ENCODE results near the gene LGR5. TPM values are rescaled to one million over a fixed set of nuclear protein-coding genes. Genes with fewer than 3 reads are reported as not detected.

Gene LGR5
- total and polyA plus RNA-seq, 2 of the 4 experiments (the other 2 are of a cell fraction), result not detected

- Histone ChIP-seq H4K8ac (ENCODE audit: low read depth in 2 of 2, low read length in 2 of 2) (no peak overlapping the region), H3K4me2 (ENCODE audit: low read depth, low read length) (no peak overlapping the region), H2AK5ac (ENCODE audit: low read depth, low read length) (no peak overlapping the region), H3K56ac (ENCODE audit: extremely low read depth, insufficient read depth, low read length) (no peak overlapping the region), H3K9me3 (ENCODE audit: control insufficient read depth, insufficient read depth, low read length) (no peaks in the 10 kb centered on the region), H3K79me1 (ENCODE audit: low read depth in 1 of 2, low read length in 2 of 2) (no peaks in the 10 kb centered on the region), H3K4ac (ENCODE audit: low read depth, low read length) (no peak overlapping the region), H3K9me1 (ENCODE audit: insufficient read depth, low read length) (no peaks in the 10 kb centered on the region), H2BK15ac (ENCODE audit: low read depth, low read length) (no peak overlapping the region), H3K4me3 (ENCODE audit: insufficient read depth, low read depth, low read length) (no peak overlapping the region), H3K4me1 (ENCODE audit: control insufficient read depth, insufficient read depth, low read length) (no peaks in the 10 kb centered on the region), H2AK9ac (replicated peaks; ENCODE audit: low read depth, low read length, poor library complexity) (no peak overlapping the region), H3K14ac (replicated peaks; ENCODE audit: low read depth, low read length) (no peak overlapping the region), H4K91ac (ENCODE audit: insufficient read depth, low read depth, low read length) (no peak overlapping the region), H3K23ac (ENCODE audit: low read depth, low read length) (no peak overlapping the region), H3K18ac (ENCODE audit: low read depth, low read length) (no peak overlapping the region), H2BK20ac (ENCODE audit: low read depth, low read length) (no peak overlapping the region), H4K20me1 (ENCODE audit: insufficient read depth, low read length) (no peaks in the 10 kb centered on the region), H3K27me3 (ENCODE audit: control insufficient read depth, insufficient read depth, low read length) (peaks cover 9% of the 10 kb centered on the region), H2BK120ac (ENCODE audit: low read depth, low read length) (no peak overlapping the region), H2BK5ac (ENCODE audit: low read depth, low read length, poor library complexity, severe bottlenecking) (no peak overlapping the region), H3K36me3 (ENCODE audit: control insufficient read depth, insufficient read depth, low read length) (no peaks in the 10 kb centered on the region), H2AFZ (replicated peaks; ENCODE audit: low read length, poor library complexity) (no peak overlapping the region), H3K27ac (ENCODE audit: insufficient read depth, low read length) (no peak overlapping the region), H4K5ac (ENCODE audit: low read depth, low read length) (no peak overlapping the region), H3K9ac (ENCODE audit: low read depth, low read length) (no peak overlapping the region)
- intact Hi-C loops (cut with micrococcal nuclease) (no loop called here), dilution Hi-C loops (cut with HindIII; ENCODE audit: low sequenced_read_pairs, unreplicated experiment) (no loop called here), in situ Hi-C loops (cut with MboI; ENCODE audit: low sequenced_read_pairs) (no loop called here)
- no CpG with 5 or more reads among the region's 3 CpGs for WGBS, 2 experiments (ENCODE audit: extremely low coverage in 2 of 2, insufficient read length in 1 of 2)
- ChIA-PET POLR2A (ENCODE audit: unreplicated experiment) (no interaction called here), CTCF (no interaction called here)
- TF ChIP-seq SMC3 (IDR thresholded peaks at IDR 0.05; ENCODE audit: low read depth, low read length) (no peak), CHD1 (IDR thresholded peaks at IDR 0.05; ENCODE audit: low read depth, low read length) (no peak), USF2 (IDR thresholded peaks at IDR 0.05; ENCODE audit: low read depth, low read length) (no peak), CEBPB (IDR thresholded peaks at IDR 0.05; ENCODE audit: low read depth, low read length) (no peak), RAD21 (IDR thresholded peaks at IDR 0.05; ENCODE audit: low read length) (no peak), FOS (IDR thresholded peaks at IDR 0.05; ENCODE audit: low read depth, low read length) (no peak), BHLHE40 (IDR thresholded peaks at IDR 0.05; ENCODE audit: low read depth, low read length) (no peak), MXI1 (IDR thresholded peaks at IDR 0.05; ENCODE audit: borderline replicate concordance, low read depth, low read length) (no peak), ELK1 (IDR thresholded peaks at IDR 0.05; ENCODE audit: borderline replicate concordance, low read depth, low read length) (no peak), RCOR1 (IDR thresholded peaks at IDR 0.05; ENCODE audit: insufficient replicate concordance, low read length) (no peak), CTCF (conservative IDR thresholded peaks at IDR 0.05; ENCODE audit: low read depth, low read length) (no peak), MAFK (IDR thresholded peaks at IDR 0.05; ENCODE audit: low read depth, low read length) (no peak), POLR2A (IDR thresholded peaks at IDR 0.05; ENCODE audit: low read depth, low read length) (no peak), RFX5 (IDR thresholded peaks at IDR 0.05; ENCODE audit: low read depth, low read length) (no peak), NFE2L2 (IDR thresholded peaks at IDR 0.05; ENCODE audit: low read depth, low read length) (no peak), MAZ (IDR thresholded peaks at IDR 0.05; ENCODE audit: borderline replicate concordance, low read depth, low read length) (no peak)
- no peak for ATAC-seq (ENCODE audit: low read depth)
- no TSS peak for BruUV-seq (replicated peaks)
- DNase-seq, result no peak
Observed at GRCh38 chr12:71448150-71448581, 8.6 kb downstream of the LGR5 start.

All from IMR-90 (cell line).